A673 (cell line): Measurements from ENCODE around the gene PNPLA6. TPM values are rescaled to one million over a fixed set of nuclear protein-coding genes. Genes with fewer than 3 reads are reported as not detected.

Experiments used
- Bru-seq: library from RNA; stranded (reverse); fragments of 400-500 nt; gene quantifications from one replicate; lab custom pipeline; 2021; lab: Mats Ljungman, UMichigan
- BruChase-seq, 2 experiments: library from RNA; stranded (reverse); fragments of 400-500 nt; gene quantifications; one replicate each; lab custom pipeline; 2021; lab: Mats Ljungman, UMichigan
- BruUV-seq: library from RNA; stranded (reverse); fragments of 400-500 nt; replicated peaks from 2 replicates; lab custom pipeline; 2021; lab: Mats Ljungman, UMichigan
- CTCF ChIA-PET: fragments of 300-600 bp; sonication (Branson Sonifier 250); formaldehyde crosslinking; loops from one replicate; lab custom pipeline; 2022; ENCODE audit warnings: antibody characterized with exemption; lab: Charles Lee
- POLR2A ChIA-PET: fragments of 300-600 bp; sonication (Branson Sonifier 250); formaldehyde crosslinking; loops from one replicate; lab custom pipeline; 2022; ENCODE audit warnings: antibody characterized with exemption; ENCODE audit not compliant: low non-redundant PET; lab: Charles Lee
- DNase-seq: peaks from one replicate; pipeline ENCODE4 v3.0.0-alpha.2; 2015; ENCODE audit warnings: low spot score
- H3K27ac ChIP-seq: fragments of 200-600 bp; sonication (generic); 2 replicates; pipeline ENCODE4 v1.5.1; 2016; ENCODE audit warnings: mixed run types, low read depth, mild to moderate bottlenecking, mixed read lengths, antibody characterized with exemption, low read length; ENCODE audit not compliant: poor library complexity, severe bottlenecking
- H3K27me3 ChIP-seq: fragments of 200-600 bp; sonication (generic); replicated peaks from 2 replicates; pipeline ENCODE4 v1.6.1; 2017; ENCODE audit warnings: mixed run types, low read depth, mild to moderate bottlenecking, mixed read lengths, antibody characterized with exemption, low read length; ENCODE audit not compliant: insufficient read depth, poor library complexity
- H3K36me3 ChIP-seq: fragments of 200-600 bp; sonication (generic); 2 replicates; pipeline ENCODE4 v1.6.1; 2016; ENCODE audit warnings: mixed run types, mild to moderate bottlenecking, mixed read lengths, antibody characterized with exemption, low read length; ENCODE audit not compliant: insufficient read depth, poor library complexity, severe bottlenecking
- H3K4me1 ChIP-seq: fragments of 200-600 bp; sonication (generic); 2 replicates; pipeline ENCODE4 v1.6.1; 2017; ENCODE audit warnings: mixed run types, mild to moderate bottlenecking, mixed read lengths, antibody characterized with exemption, low read length; ENCODE audit not compliant: insufficient read depth, poor library complexity, severe bottlenecking
- H3K4me3 ChIP-seq: fragments of 200-600 bp; sonication (generic); 2 replicates; pipeline ENCODE4 v1.5.1; 2016; ENCODE audit warnings: low read depth, mixed run types, mild to moderate bottlenecking, mixed read lengths, low read length; ENCODE audit not compliant: poor library complexity, severe bottlenecking
- H3K9me3 ChIP-seq: fragments of 200-600 bp; sonication (generic); 2 replicates; pipeline ENCODE4 v1.6.1; 2016; ENCODE audit warnings: mixed run types, low read depth, mild to moderate bottlenecking, mixed read lengths, antibody characterized with exemption, low read length; ENCODE audit not compliant: poor library complexity, severe bottlenecking
- EZH2 ChIP-seq: fragments of 200-600 bp; sonication (generic); IDR thresholded peaks from 2 replicates; pipeline ENCODE4 v1.6.1; 2017; ENCODE audit warnings: borderline replicate concordance, low read depth, mild to moderate bottlenecking, mixed read lengths, antibody characterized with exemption, low read length; ENCODE audit not compliant: poor library complexity, severe bottlenecking
- intact Hi-C: fragments of 100-400 bp; cut with micrococcal nuclease; formaldehyde crosslinking; loops from one replicate; pipeline ENCODE4 v1.10.0; 2022; ENCODE audit not compliant: unreplicated experiment
- long read RNA-seq: library from polyadenylated mRNA; stranded (forward); transcript quantifications from one replicate; pipeline ENCODE4 v2.0.0, GENCODE V29; 2022
- total RNA-seq: library from RNA; stranded (reverse); gene quantifications from 2 replicates; pipeline ENCODE4 v1.2.3, GENCODE V29; 2021
- TF ChIP-seq, protein P1 (sequence below): fragments of 300-800, 200-600 bp; sonication (generic); conservative IDR thresholded peaks from 2 replicates; pipeline ENCODE4 v1.5.1; 2017; ENCODE audit warnings: low read depth, mild to moderate bottlenecking, antibody characterized with exemption, low read length, moderate library complexity, mixed read lengths

The PNPLA6 gene
- total RNA-seq (70.4 and 73.9 TPM in 2 replicates), Bru-seq, nascent RNA (percentile 48 among the genes with signal in this experiment), BruChase-seq, experiment 1, labeled RNA remaining after a 2-hour chase (percentile 55 among the genes with signal in this experiment), BruChase-seq, experiment 2, labeled RNA remaining after a 6-hour chase (percentile 71 among the genes with signal in this experiment)
- long read RNA-seq, full-length matches to known transcripts, result 8 of 69 reads
- long read RNA-seq, partial matches to known transcripts, result 36 of 69 reads
- long read RNA-seq, other reads (novel, unspliced or antisense), result 25 of 69 reads

DNA sequence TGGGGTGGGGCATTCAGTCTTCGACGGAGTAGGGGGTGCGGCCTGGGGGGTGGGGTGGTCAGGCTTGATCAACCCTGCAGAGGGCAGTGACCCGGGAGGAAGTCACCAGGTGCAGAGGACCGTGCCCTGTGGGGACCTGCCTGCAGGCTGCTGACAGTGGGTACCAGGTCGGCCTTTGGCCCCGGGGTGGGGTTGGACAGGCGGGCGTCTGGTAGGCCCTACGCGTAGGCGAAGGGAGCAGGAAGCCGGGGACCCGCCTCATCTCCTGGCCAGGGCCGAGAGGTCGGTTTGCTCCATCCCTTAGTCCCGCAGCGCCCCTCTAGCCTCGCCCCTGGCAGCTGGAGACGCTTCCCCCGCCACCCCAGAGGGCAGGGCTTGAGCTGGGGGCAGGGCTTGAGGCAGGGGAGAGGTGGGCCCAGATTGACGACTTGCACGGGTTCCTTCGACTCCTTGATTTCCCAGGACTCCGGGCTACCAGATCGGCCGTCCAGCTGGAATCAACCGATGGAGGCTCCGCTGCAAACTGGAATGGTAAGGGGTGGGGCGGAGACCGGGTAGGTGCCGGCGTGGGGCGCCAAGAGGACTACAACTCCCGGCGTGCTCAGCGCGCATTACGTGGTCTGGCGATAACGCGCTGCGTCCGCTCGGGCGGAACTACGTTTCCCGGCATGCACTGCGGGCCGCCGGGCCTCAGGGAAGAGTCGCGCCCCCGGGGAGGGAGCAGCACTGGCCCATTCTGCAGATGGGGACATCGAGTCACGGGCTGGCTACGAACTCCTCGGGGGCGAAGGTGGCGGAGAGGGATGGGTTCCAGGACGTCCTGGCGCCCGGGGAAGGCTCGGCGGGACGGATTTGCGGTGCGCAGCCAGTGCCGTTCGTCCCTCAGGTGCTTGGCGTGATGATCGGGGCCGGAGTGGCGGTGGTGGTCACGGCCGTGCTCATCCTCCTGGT lies at the start of gene PNPLA6:
TSS of gene PNPLA6 (plus strand) at position 671 of the 951 bp plus-strand sequence. CDS start at position 743, 72 bp downstream.
- no peaks in the 10 kb centered on the region for H3K9me3 ChIP-seq
- BruUV-seq, result TSS peak; percentile 23
- no peaks in the 10 kb centered on the region for H3K36me3 ChIP-seq
- TF ChIP-seq EZH2, result no peak
- TF ChIP-seq, protein P1, sequence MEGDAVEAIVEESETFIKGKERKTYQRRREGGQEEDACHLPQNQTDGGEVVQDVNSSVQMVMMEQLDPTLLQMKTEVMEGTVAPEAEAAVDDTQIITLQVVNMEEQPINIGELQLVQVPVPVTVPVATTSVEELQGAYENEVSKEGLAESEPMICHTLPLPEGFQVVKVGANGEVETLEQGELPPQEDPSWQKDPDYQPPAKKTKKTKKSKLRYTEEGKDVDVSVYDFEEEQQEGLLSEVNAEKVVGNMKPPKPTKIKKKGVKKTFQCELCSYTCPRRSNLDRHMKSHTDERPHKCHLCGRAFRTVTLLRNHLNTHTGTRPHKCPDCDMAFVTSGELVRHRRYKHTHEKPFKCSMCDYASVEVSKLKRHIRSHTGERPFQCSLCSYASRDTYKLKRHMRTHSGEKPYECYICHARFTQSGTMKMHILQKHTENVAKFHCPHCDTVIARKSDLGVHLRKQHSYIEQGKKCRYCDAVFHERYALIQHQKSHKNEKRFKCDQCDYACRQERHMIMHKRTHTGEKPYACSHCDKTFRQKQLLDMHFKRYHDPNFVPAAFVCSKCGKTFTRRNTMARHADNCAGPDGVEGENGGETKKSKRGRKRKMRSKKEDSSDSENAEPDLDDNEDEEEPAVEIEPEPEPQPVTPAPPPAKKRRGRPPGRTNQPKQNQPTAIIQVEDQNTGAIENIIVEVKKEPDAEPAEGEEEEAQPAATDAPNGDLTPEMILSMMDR, result no peak
- CTCF ChIA-PET, result no interaction called here
- peak within 1 kb of the TSS; percentile 87 for H3K27ac ChIP-seq
- H3K4me3 ChIP-seq, result peak within 1 kb of the TSS; percentile 73
- POLR2A ChIA-PET, result no interaction called here
- DNase-seq, result peak; percentile 97
- no peaks in the 10 kb centered on the region for H3K4me1 ChIP-seq
- intact Hi-C loops, result loop anchor here (10.0 kb wide), 1 partner anchor 141 kb away; no protein-coding TSS in a partner anchor
- H3K27me3 ChIP-seq, result no peaks in the 10 kb centered on the region

- DNase-seq, result no peak
- no peaks in the 10 kb centered on the region for H3K36me3 ChIP-seq
- H3K9me3 ChIP-seq, result no peaks in the 10 kb centered on the region
- no peak overlapping the region for H3K27ac ChIP-seq
- intact Hi-C loops, result no loop called here
- no TSS peak for BruUV-seq
- TF ChIP-seq EZH2, result no peak
- TF ChIP-seq, protein P1, result no peak
- H3K27me3 ChIP-seq, result no peaks in the 10 kb centered on the region
- ChIA-PET CTCF (no interaction called here), POLR2A (no interaction called here)
- no peaks in the 10 kb centered on the region for H3K4me1 ChIP-seq
- H3K4me3 ChIP-seq, result no peak overlapping the region
Measured at GRCh38 chr19:7486923-7487322, 48.6 kb upstream of the PNPLA6 start.

DNA sequence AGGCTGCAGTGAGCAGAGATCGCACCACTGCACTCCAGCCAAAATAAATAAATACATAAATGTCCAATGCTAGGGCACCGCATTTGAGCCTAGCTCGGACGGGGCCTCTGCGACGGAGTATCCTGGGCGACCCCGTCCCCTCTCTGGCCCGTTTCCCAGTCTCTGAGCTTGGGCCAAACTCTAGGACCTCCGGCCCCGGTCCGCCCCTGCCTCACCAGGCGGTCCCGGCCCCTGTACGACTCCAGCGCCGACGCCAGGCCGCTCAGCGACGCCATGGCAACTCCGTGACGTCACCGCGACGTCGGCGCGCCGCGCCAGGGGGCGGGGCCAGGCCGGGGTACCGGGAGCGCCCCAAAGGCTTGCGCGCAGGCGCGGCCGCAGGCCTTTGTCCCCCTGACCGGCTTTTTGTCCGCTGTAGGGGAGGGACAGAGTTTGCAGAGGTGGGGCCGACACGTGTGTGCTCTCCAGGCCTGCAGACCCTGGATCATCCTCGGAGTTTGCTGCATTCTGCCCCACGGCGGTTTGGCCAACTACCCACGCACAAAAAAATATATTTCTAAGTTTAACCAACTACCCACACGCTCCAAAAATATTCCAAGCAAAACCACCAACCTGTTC lies 46.7 kb upstream of the PNPLA6 start, which contains the start of gene PEX11G:
TSS of gene PEX11G (minus strand) at position 300 of the 618 bp plus-strand sequence. CDS start at position 275, 25 bp downstream.
- ChIA-PET POLR2A (no interaction called here), CTCF (no interaction called here)
- Histone ChIP-seq H3K27me3 (no peaks in the 10 kb centered on the region), H3K36me3 (no peaks in the 10 kb centered on the region), H3K4me3 (peak within 1 kb of the TSS; percentile 55), H3K27ac (peak within 1 kb of the TSS; percentile 83), H3K4me1 (no peaks in the 10 kb centered on the region), H3K9me3 (no peaks in the 10 kb centered on the region)
- peak; percentile 90 for DNase-seq
- intact Hi-C loops, result no loop called here
- no TSS peak for BruUV-seq
- no peak for TF ChIP-seq EZH2
- TF ChIP-seq, protein P1, result no peak
